ENCODE results near the gene GRIK4. TPM values are rescaled to one million over a fixed set of nuclear protein-coding genes. Genes with fewer than 3 reads are reported as not detected.

GRIK4 gene
- total and polyA plus RNA-seq, 8 donors, result 0.06 to 0.31 TPM; not detected in 6

DNA sequence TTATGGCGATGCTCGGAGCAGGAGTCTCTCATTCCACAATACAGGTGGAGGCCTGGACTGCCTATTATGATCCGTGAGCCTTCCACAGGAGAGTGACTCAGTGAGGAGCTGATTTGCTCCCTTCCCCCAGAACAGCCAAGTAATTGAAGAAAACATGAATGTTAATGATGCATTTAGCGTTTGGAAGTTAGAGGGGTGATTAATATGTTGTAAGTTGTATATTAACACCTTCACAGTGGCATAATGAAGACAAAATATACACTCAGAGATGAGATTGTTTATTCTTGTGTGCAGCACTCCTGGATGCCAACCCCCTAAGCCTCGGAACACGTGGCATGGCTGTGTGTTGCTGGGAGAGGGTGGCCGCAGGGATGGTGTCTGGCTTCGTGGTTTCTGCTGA lies 98.6 kb downstream of the GRIK4 start:
- no peak overlapping the region for H3K27ac ChIP-seq
- no peak overlapping the region for H3K4me3 ChIP-seq
- no peak for TF ChIP-seq POLR2AphosphoS5 (IDR thresholded peaks at IDR 0.05)
- no peaks in the 10 kb centered on the region for H3K36me3 ChIP-seq
- DNase-seq, result no peak
- intact Hi-C loops (cut with DNase I; ENCODE audit: low total_unique reads), result no loop called here
- WGBS, 5 donors, result 77 to 88% (median 83%) methylated on average over 8 of the region's 8 CpGs
- no peaks in the 10 kb centered on the region for H3K9me3 ChIP-seq
- peaks cover 0 to 3% (median 0%) of the 10 kb centered on the region in 3 donors for H3K27me3 ChIP-seq
- peaks cover 0 to 20% (median 2%) of the 10 kb centered on the region in 4 donors for H3K4me1 ChIP-seq

DNA sequence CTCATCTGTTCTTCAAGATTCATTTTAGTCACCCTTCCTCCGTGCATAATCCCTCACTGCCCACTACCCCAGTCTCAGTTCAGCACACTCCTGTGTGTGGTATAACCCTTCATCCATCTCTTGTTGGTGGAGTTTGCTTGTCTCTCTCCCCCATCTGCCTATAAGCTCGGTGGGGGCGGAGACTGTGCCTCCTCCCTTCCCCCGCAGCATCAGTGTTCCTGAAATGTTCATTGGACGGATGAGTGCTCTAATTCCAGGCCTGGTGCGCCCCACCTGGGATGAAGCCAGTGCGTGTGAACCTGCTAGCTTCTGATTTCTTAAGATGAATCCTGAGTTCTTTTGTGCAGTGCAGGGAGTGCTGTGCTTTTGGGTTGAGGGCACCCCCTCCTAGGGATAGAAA lies 100.0 kb downstream of the GRIK4 start:
- H3K9me3 ChIP-seq, result no peaks in the 10 kb centered on the region
- intact Hi-C loops (cut with DNase I; ENCODE audit: low total_unique reads), result no loop called here
- H3K4me3 ChIP-seq, result no peak overlapping the region
- H3K27me3 ChIP-seq, result peaks cover 0 to 7% (median 0%) of the 10 kb centered on the region in 3 donors
- DNase-seq, result no peak
- H3K4me1 ChIP-seq, result peaks cover 0 to 20% (median 2%) of the 10 kb centered on the region in 4 donors
- TF ChIP-seq POLR2AphosphoS5 (IDR thresholded peaks at IDR 0.05), result no peak
- no peak for TF ChIP-seq EP300 (IDR thresholded peaks at IDR 0.05)
- no peak for TF ChIP-seq CTCF (IDR thresholded peaks at IDR 0.05)
- TF ChIP-seq POLR2A (IDR thresholded peaks at IDR 0.05), result no peak
- 74 to 83% (median 80%) methylated on average over 6 to 7 of the region's 7 CpGs for WGBS, 5 donors
- no peak overlapping the region for H3K27ac ChIP-seq
- H3K36me3 ChIP-seq, result no peaks in the 10 kb centered on the region

DNA sequence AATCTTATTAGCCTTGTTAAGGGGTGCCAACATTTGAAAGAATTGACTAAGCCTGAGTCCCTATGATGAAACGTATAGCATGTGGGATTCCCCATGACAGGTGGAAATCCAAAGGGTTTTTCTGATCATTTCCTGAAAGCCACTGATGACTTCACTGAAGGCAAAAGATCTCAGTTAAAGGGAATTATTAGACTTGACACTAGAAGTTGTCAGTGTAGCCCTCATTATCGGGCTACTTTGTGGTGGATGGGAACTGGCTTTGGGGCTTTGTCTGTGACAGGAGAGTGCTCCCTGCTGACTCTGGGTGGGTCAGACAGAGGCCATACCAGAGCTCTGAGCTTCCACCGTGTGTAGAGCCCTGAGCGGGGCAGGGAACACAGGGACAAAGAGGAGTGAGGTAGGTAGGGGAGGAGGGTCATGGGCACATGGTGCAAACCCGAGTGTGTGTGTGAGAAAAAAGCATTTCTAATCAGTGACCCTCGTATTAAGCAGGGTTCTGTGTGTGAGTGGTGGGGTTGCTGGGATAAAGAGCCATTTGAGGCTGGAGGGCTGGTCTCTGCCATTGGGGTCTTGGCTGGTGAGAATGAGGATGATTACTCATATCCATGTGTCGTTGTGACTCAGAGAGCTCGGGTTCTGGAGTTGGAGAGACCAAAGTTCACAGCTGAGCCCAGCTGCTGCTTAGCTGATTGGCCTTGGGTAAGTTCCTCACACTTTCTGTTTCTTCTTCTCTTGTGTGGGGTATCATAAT lies 101.1 kb downstream of the GRIK4 start:
- intact Hi-C loops (cut with DNase I; ENCODE audit: low total_unique reads), result no loop called here
- Histone ChIP-seq H3K27me3 (peaks cover 0 to 4% (median 0%) of the 10 kb centered on the region in 3 donors), H3K9me3 (peaks cover 0 to 5% (median 2%) of the 10 kb centered on the region in 4 donors), H3K36me3 (no peaks in the 10 kb centered on the region), H3K4me3 (no peak overlapping the region), H3K27ac (no peak overlapping the region), H3K4me1 (peaks cover 0 to 20% (median 2%) of the 10 kb centered on the region in 4 donors)
- DNase-seq, result peak; percentile 27 to 46
- WGBS, 5 donors, result 42 to 51% (median 45%) methylated on average over 8 of the region's 8 CpGs
- TF ChIP-seq CTCF (IDR thresholded peaks at IDR 0.05), result no peak
- no peak for TF ChIP-seq POLR2A (IDR thresholded peaks at IDR 0.05)
- no peak for TF ChIP-seq EP300 (IDR thresholded peaks at IDR 0.05)
- peak in 1 of 3 donors; percentile 14 for TF ChIP-seq POLR2AphosphoS5 (IDR thresholded peaks at IDR 0.05)

- H3K36me3 ChIP-seq, result no peaks in the 10 kb centered on the region
- no peak for TF ChIP-seq POLR2A (IDR thresholded peaks at IDR 0.05)
- no peak for TF ChIP-seq CTCF (IDR thresholded peaks at IDR 0.05)
- no peak for TF ChIP-seq EP300 (IDR thresholded peaks at IDR 0.05)
- TF ChIP-seq POLR2AphosphoS5 (IDR thresholded peaks at IDR 0.05), result no peak
- H3K27ac ChIP-seq, result no peak overlapping the region
- no peak for DNase-seq
- peaks cover 0 to 4% (median 0%) of the 10 kb centered on the region in 3 donors for H3K27me3 ChIP-seq
- intact Hi-C loops (cut with DNase I; ENCODE audit: low total_unique reads), result no loop called here
- peaks cover 3 to 13% (median 10%) of the 10 kb centered on the region in 4 donors for H3K9me3 ChIP-seq
- WGBS, 5 donors, result 38 to 63% (median 49%) methylated on average over 6 of the region's 6 CpGs
- peaks cover 0 to 18% (median 2%) of the 10 kb centered on the region in 4 donors for H3K4me1 ChIP-seq
- no peak overlapping the region for H3K4me3 ChIP-seq
Measured at GRCh38 chr11:120613264-120614226, 102.0 kb downstream of the GRIK4 start.
